ENCODE results near the gene STX18.
"Not testable (repeated sequence)": the region's sequence is repeated elsewhere in the genome, so short reads cannot be mapped to it uniquely, and the experiment has no call there.

The STX18 gene

DNA sequence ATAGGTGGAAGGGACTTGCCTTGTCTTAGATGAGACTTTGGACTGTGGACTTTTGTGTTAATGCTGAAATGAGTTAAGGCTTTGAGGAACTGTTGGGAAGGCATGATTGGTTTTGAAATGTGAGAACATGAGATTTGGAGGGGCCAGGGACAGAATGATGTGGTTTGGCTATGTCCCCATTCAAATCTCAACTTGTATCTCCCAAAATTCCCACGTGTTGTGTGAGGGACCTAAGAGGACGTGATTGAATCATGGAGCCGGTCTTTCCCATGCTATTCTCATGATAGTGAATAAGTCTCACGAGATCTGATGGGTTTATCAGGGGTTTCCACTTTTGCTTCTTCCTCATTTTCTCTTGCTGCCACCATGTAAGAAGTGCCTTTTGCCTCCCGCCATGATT is 10.2 kb upstream of the STX18 start:
- DNase-seq = not testable (repeated sequence)

DNA sequence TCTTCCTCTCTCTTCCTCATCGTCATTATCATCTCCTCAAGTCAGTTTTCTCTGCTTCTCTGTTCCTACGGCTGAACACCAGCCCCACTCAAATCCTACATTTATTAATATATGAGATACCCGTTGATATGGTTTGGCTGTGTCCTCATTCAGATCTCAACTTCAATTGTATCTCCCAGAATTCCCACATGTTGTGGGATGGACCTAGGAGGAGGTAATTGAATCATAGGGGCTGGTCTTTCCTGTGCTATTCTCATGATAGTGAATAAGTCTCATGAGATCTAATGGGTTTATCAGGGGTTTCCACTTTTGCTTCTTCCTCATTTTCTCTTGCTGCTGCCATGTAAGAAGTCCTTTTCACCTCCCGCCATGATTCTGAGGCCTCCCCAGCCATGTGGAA is 8.3 kb upstream of the STX18 start:
- DNase-seq = not testable (repeated sequence)

GRCh38 chr4:4549534-4549933 is 7.7 kb upstream of the STX18 start:
- DNase-seq = no peak

DNA sequence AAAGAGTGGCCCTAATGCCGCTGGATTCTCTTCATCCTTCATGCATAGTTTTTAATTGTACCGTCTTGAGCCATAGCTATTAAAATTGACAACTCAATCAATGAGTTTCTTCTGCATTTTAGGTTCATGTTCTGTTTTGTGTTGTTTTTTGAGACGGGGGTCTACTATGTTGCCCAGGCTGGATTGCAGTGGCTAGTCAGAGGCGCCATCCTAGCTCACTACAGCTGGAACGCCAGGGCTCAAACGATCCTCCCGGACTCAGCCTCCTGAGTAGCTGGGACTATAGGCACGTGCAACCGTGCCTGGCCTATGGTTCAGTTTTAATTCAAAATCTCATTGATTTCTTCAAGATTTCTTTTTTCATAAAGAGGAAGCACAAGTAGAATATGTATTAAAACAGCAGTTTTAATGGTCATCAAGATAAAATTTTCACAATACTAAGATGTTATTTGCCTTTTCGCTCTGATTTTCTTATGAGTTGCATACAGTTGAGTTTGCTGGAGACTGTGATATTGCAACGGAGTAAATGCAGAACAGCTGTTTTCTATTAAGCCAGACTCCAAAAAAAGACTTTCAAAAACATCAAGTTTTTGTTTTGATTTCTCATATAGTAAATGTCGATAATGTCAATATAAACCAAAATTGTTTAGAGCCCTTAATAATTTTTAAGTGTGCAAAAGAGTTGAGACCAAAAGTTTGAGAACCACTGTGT is 1.1 kb upstream of the STX18 start:
- DNase-seq = no peak

DNA sequence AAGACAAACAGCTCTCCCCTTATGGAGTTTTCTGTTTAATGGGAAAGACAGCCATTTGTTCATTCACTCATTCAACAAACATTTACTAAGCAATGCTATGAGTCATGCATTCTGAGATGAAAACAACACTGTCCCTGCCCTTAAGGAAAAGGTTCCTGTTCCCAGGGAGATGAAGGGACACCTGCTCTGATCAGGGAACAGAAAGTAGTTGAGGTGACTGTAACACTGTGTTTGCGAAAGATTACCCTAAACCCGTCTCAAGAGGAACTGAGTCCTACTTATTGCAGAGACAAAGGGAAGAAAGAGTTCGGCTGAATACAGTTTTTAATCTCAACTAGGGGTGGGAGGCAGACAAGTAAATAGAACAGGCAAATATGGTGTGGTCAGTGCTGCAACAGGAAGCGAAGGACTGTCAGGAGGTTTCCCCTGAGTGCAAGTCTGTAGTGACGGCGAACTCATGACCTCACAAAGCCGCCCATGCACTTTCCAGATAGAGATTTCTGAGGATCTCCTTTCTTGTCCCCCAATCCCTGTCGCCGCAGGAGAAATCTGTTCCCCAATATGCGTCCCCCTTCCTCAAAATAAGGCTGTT is 712 bp downstream of the STX18 start:
- DNase-seq = no peak

- DNase-seq = no peak
These were observed 2.4 kb downstream of the STX18 start for GRCh38 chr4:4539481-4539880.

GRCh38 chr4:4535590-4535989 is 6.3 kb downstream of the STX18 start:
- no peak for DNase-seq

DNA sequence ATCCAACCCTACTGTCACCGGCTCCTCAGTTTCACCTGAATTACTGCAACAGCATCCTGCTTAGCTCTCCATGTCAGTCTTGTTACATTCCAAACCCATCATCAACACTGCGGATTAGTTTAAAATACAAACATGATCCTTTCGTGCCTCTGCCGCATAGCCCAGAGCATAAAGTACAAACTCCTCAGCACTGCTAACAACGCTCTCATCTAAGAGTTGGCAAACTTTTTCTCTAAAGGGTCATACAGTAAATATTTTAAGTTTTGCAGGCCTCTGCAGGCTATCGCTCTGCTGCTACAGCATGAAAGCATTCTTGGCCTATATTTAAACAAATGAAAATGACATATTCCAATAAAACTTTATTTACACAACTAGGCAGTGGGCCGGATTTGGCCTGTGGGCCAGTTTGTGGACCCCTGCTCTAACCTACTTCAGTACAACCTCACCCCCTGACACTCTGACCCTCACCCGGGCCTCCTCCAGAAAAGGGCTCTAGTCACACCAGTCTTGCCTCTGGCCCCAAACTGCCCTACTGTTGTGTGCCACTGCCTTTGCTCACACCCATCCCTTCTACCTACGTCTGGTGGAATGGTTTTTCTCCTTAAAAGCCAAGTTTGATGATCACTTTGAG is 7.2 kb downstream of the STX18 start:
- DNase-seq = no peak

GRCh38 chr4:4533461-4534169 is 8.2 kb downstream of the STX18 start:
- no peak for DNase-seq

DNA sequence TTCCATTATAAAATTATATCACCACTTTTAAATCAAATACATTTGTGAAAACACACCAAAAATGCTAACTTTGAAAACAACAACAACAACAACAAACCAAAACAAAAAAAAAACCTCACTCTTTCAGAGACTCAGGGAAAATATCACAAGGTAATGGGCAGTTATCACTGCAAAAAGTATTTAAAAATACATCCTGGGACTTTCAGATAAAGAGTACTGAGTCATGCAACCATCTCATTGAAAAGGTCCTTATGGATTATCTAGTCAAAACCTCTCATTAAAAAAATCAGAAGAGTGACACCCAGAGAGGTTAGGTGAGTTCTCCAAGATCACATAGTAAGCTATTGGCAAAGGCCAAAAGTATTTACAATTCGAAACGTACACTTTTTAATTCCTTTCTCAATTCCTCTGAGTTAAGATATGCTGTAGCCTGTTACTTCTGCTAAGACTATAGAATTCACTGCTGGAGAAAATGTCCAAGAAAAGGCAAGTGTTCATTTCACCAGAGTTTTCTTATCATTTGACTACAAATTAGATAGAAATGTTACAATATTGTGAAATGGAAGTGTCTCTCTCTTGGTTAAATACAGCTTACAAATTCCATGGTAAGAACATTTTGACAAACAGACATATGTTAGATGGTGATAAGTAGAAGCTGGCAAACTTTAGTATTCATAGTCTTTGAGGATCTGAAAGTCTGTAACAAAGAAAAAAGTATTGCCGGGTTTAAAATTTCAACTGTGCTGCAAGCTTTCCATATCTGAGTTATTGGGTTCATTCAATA is 9.3 kb downstream of the STX18 start:
- DNase-seq = no peak

- DNase-seq = no peak
These were observed 12.5 kb downstream of the STX18 start for GRCh38 chr4:4529392-4529791.

DNA sequence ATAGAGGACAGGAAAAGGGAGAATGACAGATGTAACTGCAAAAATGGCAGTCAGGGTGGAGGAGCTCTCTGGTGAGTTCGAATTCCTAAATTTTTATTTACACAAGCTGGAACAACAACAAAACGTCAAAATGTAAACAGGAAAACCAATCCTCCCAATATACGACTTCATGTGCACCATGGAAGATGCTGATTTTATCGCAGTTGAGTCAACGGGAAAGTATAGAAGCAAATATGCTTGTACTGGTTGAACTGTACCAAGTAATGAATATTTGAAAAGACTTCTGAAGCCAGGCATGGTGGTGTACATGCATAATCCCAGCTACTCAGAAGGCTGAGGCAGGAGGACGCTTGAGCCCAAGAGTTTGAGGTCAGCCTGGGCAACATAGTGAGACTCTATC is 15.4 kb downstream of the STX18 start:
- no peak for DNase-seq

DNA sequence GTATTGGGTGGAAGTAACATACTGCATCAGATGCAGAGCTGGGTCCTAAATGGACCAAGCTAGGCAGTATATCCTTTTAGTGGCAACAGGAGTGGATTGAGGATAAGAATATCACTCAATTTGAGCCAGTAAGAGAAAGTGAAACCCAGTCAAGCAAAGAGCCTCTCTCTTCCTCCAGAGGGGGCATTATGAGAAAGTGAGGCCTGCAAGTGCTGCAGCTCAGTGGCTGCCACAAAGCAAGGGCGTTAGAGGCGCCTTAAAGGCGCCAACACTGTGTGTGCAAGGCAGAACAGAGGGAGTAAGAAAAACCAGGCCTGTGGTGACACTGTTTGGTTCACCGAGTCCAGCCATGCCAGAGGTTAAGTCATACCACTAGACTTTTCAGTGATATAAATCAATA is 17.5 kb downstream of the STX18 start:
- DNase-seq = no peak

DNA sequence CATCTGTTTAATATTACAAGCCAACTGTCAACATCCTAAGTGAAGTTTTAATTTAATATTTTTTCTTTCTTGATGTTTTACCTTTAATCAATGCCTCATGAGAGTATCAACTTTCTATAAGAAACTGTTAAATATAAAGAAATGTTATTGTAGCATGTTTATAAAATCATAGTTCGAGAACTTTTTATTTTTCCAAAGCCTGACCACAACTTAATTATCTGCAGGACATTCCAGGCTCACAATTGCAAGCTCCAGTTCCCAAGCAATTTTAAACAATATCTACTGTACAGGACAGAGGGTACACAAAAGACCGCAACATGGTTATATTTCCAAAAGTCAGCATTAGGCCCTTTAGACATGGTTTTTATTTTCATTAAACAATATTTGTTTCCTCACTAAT is 20.1 kb downstream of the STX18 start:
- DNase-seq = no peak

GRCh38 chr4:4521136-4521535 is 20.7 kb downstream of the STX18 start:
- DNase-seq = no peak

DNA sequence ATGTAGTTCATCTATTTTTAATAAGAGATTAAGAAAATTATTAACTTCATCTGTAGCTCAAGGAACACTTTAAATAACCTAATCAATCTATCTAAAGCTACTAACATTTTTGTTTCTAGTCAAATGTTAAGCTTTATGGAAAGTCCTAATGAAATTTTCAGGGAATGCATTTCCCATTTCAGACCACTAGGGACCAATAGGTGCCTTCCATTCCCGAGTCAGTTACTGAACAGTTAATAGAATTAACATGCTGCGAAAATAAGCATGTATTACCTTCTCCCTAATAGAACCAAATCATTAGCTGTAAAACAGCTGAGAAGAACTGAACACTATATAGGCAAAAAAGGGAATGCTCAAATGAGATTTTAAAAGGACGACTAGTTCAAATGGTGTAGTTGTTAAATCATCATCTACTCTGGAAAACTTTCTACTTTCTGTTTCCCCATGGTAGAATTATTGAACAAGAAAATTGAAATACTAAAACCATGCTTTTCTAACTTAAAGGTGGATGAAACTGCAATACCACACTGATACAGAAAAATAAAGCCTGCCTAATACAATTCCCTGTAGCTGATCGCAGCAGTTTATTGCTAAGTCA is 22.5 kb downstream of the STX18 start:
- no peak for DNase-seq

- DNase-seq = no peak
These were observed 23.1 kb downstream of the STX18 start for GRCh38 chr4:4518747-4519146.

GRCh38 chr4:4514786-4515185 is 27.1 kb downstream of the STX18 start:
- DNase-seq = no peak

GRCh38 chr4:4512282-4512681 is 29.6 kb downstream of the STX18 start:
- no peak for DNase-seq

- DNase-seq = not testable (repeated sequence)
These were observed 31.2 kb downstream of the STX18 start for GRCh38 chr4:4510641-4511040.

DNA sequence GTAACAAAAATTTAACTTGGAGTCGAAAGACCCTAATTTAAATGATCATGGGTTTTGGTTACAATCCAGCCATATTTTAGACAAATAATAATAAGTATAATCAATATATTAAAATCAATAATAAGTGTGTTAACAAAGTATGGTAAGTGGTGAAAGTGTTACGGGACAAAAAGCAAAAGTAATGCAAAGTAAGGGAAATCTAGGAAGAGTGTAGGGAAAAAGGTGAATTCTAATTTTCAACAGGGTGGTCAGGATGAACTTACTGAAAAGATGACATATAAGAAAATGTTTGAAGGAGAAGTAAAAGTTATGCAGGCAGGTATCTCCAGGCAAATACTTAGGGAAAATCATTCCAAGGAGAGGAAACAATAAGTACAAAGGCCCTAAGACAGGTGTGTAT is 32.3 kb downstream of the STX18 start:
- DNase-seq = no peak

GRCh38 chr4:4507923-4508322 is 33.9 kb downstream of the STX18 start:
- no peak for DNase-seq

- no peak for DNase-seq
These were observed 34.4 kb downstream of the STX18 start for GRCh38 chr4:4507403-4507802.
